Stomach (tissue), 9 donors: Measurements from ENCODE around the gene PTPRG. TPM values are rescaled to one million over a fixed set of nuclear protein-coding genes. Genes with fewer than 3 reads are reported as not detected.

Source experiments
- DNase-seq, 2 donors: peaks; one replicate each; pipeline versions ENCODE4 v3.0.0 to v3.0.0-alpha.2; 2013 to 2019
- H3K27ac ChIP-seq, 5 donors: fragments of 200-600 bp in 4 of 5; sonication (generic) in 4 of 5; one replicate each; pipeline ENCODE4 v1.5.1; 2013 to 2019; ENCODE audit warnings: mild to moderate bottlenecking in 1 of 5, moderate library complexity in 1 of 5
- H3K27me3 ChIP-seq, 3 donors: fragments of 200-600 bp; sonication (generic); one replicate each; pipeline ENCODE4 v1.5.1; 2017 to 2019; ENCODE audit warnings: mixed run types in 1 of 3
- H3K36me3 ChIP-seq, 4 donors: fragments of 200-600 bp; sonication (generic); 1 replicate in 3 of 4; 2 replicates in 1 of 4; pipeline ENCODE4 v1.5.1; 2016 to 2019
- H3K4me1 ChIP-seq, 4 donors: fragments of 200-600 bp; sonication (generic); one replicate each; pipeline ENCODE4 v1.5.1; 2016 to 2019
- H3K4me3 ChIP-seq, 4 donors: fragments of 200-600 bp; sonication (generic) in 3 of 4; one replicate each; pipeline ENCODE4 v1.5.1; 2016 to 2019; ENCODE audit warnings: mild to moderate bottlenecking in 1 of 4
- H3K9me3 ChIP-seq, 4 donors: fragments of 200-600 bp; sonication (generic); one replicate each; pipeline ENCODE4 v1.5.1; 2016 to 2019
- CTCF ChIP-seq, 7 experiments: fragments of 450-650 bp in 4 of 7; fragments of 200-600 bp in 3 of 7; sonication (generic) in 3 of 7; IDR thresholded peaks; one replicate each; pipeline ENCODE4 v1.5.1; 2016 to 2019; ENCODE audit warnings: antibody characterized with exemption in 7 of 7, control low read depth in 2 of 7, mild to moderate bottlenecking in 1 of 7
- EP300 ChIP-seq: sonication (generic); formaldehyde crosslinking; IDR thresholded peaks from one replicate; pipeline ENCODE4 v1.6.1; 2017; ENCODE audit warnings: antibody characterized with exemption
- POLR2A ChIP-seq, 4 donors: fragments of 450-650 bp; IDR thresholded peaks; one replicate each; pipeline ENCODE4 v1.6.1; 2016; ENCODE audit warnings: antibody characterized with exemption in 4 of 4, control low read depth in 2 of 4, mild to moderate bottlenecking in 1 of 4, moderate library complexity in 1 of 4
- POLR2AphosphoS5 ChIP-seq, 3 donors: sonication (generic); formaldehyde crosslinking; IDR thresholded peaks; one replicate each; pipeline ENCODE4 v1.6.1; 2016; ENCODE audit warnings: antibody characterized with exemption in 3 of 3
- WGBS, 5 donors: extraction: QIAGEN DNeasy Blood & Tissue Kit in 3 of 5; methylation state at CpG; one replicate each; pipeline versions ENCODE4 v1.1.5 to v1.1.7; 2013 to 2018; 5-methylcytosine and 5-hydroxymethylcytosine counted together
- intact Hi-C: fragments of 100-400 bp; cut with DNase I; formaldehyde crosslinking; loops from one replicate; pipeline ENCODE4 v1.15.1; 2023; ENCODE audit warnings: low total_unique reads
- polyA plus RNA-seq, 3 donors: library from polyadenylated mRNA; stranded (reverse); fragments of 200-250 nt; gene quantifications; one replicate each; pipeline ENCODE4 v1.2.3, GENCODE V29; 2013
- total RNA-seq, 5 donors: library from RNA; depleted of rRNA; stranded (reverse); fragments of >200 nt; gene quantifications; one replicate each; pipeline versions ENCODE4 v1.1.0 to v1.2.3, GENCODE V29; 2014 to 2016
- donor health status: healthy with polysubstance abuse.
- donor health status: Bipolar disorder and iron deficiency.
- donor health status: healthy.

The PTPRG gene
- total and polyA plus RNA-seq, 8 donors = 2.4 to 96.0 (median 22.0) TPM

GRCh38 chr3:61564395-61565059, 3.2 kb downstream of the PTPRG start:
- peak; percentile 66 to 90 for DNase-seq
- Histone ChIP-seq H3K9me3 (no peaks in the 10 kb centered on the region), H3K27ac (peak overlapping the region in 4 of 5 donors; percentile 93 to 97 (median 95)), H3K4me3 (peak overlapping the region; percentile 70 to 83 (median 76)), H3K36me3 (no peaks in the 10 kb centered on the region), H3K4me1 (peaks cover 5 to 45% (median 35%) of the 10 kb centered on the region in 4 donors), H3K27me3 (peaks cover 0 to 51% (median 0%) of the 10 kb centered on the region in 3 donors)
- 6 to 29% (median 15%) methylated on average over 20 to 40 of the region's 40 CpGs for WGBS, 5 donors
- TF ChIP-seq EP300 = no peak
- peak in 5 of 7 experiments; percentile 27 to 75 (median 67) for TF ChIP-seq CTCF (IDR thresholded peaks at IDR 0.05)
- TF ChIP-seq POLR2A (IDR thresholded peaks at IDR 0.05) = no peak
- peak in 1 of 3 donors; percentile 57 for TF ChIP-seq POLR2AphosphoS5 (IDR thresholded peaks at IDR 0.05)
- intact Hi-C loops = loop anchor here (10.0 kb wide), 1 partner anchor 620 kb away; no protein-coding TSS in a partner anchor

GRCh38 chr3:61565569-61565968, 4.2 kb downstream of the PTPRG start:
- 83 to 94% (median 87%) methylated on average over 4 of the region's 4 CpGs for WGBS, 5 donors
- intact Hi-C loops = loop anchor here (10.0 kb wide), 1 partner anchor 619 kb away; no protein-coding TSS in a partner anchor
- TF ChIP-seq CTCF (IDR thresholded peaks at IDR 0.05) (no peak), POLR2A (IDR thresholded peaks at IDR 0.05) (no peak)
- no peaks in the 10 kb centered on the region for H3K36me3 ChIP-seq
- DNase-seq = no peak
- no peak overlapping the region for H3K4me3 ChIP-seq
- H3K9me3 ChIP-seq = no peaks in the 10 kb centered on the region
- peaks cover 5 to 36% (median 34%) of the 10 kb centered on the region in 4 donors for H3K4me1 ChIP-seq
- no peak overlapping the region for H3K27ac ChIP-seq
- H3K27me3 ChIP-seq = peaks cover 0 to 40% (median 0%) of the 10 kb centered on the region in 3 donors

DNA sequence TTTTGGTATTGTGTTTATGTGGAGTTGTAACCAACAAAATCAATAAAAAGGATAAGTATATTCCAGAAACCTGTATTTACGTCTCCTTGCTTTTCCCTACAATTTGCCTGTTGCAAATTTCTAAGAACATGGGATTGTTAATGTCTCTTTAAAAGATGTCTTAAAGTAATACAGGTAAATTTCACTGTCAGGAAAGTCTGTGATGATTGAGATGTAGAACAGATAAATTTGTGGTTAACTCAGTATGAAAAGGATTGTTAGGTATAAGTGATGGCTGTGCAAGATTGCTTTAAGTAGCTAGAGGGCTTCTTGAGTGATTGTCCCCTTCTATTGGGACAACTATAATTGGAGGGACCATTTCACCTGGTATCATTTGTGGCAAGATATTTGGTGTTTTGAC, 6.8 kb downstream of the PTPRG start:
- H3K27me3 ChIP-seq = peaks cover 0 to 16% (median 0%) of the 10 kb centered on the region in 3 donors
- TF ChIP-seq POLR2AphosphoS5 (IDR thresholded peaks at IDR 0.05) (no peak), EP300 (no peak), POLR2A (IDR thresholded peaks at IDR 0.05) (no peak), CTCF (IDR thresholded peaks at IDR 0.05) (no peak)
- intact Hi-C loops = loop anchor here (10.0 kb wide), 1 partner anchor 617 kb away; no protein-coding TSS in a partner anchor

GRCh38 chr3:61569856-61570580, 8.6 kb downstream of the PTPRG start:
- no peak for DNase-seq
- no peak overlapping the region for H3K27ac ChIP-seq
- no peaks in the 10 kb centered on the region for H3K36me3 ChIP-seq
- no peaks in the 10 kb centered on the region for H3K9me3 ChIP-seq
- H3K27me3 ChIP-seq = no peaks in the 10 kb centered on the region
- intact Hi-C loops = loop anchor here (10.0 kb wide), 1 partner anchor 615 kb away; no protein-coding TSS in a partner anchor
- TF ChIP-seq POLR2A (IDR thresholded peaks at IDR 0.05) = no peak
- no peak for TF ChIP-seq EP300
- TF ChIP-seq POLR2AphosphoS5 (IDR thresholded peaks at IDR 0.05) = no peak
- no peak for TF ChIP-seq CTCF (IDR thresholded peaks at IDR 0.05)
- H3K4me3 ChIP-seq = no peak overlapping the region
- peaks cover 1 to 8% (median 6%) of the 10 kb centered on the region in 4 donors for H3K4me1 ChIP-seq
- 66 to 81% (median 75%) methylated on average over 2 of the region's 2 CpGs for WGBS, 5 donors

More for the DNA sequence above, 6.8 kb downstream of the PTPRG start:
- Histone ChIP-seq H3K4me3 (no peak overlapping the region), H3K9me3 (no peaks in the 10 kb centered on the region), H3K27ac (no peak overlapping the region), H3K4me1 (peaks cover 5 to 27% (median 23%) of the 10 kb centered on the region in 4 donors), H3K36me3 (no peaks in the 10 kb centered on the region)
- no peak for DNase-seq
- 87 to 98% (median 91%) methylated on average over 1 of the region's 1 CpG for WGBS, 5 donors
